ENCODE results near the gene KIN.
A peak's percentile ranks its signal among the peaks of the same experiment; 100 is the strongest.
"Not testable (repeated sequence)": the region's sequence is repeated elsewhere in the genome, so short reads cannot be mapped to it uniquely, and the experiment has no call there.

The KIN gene, protein sequence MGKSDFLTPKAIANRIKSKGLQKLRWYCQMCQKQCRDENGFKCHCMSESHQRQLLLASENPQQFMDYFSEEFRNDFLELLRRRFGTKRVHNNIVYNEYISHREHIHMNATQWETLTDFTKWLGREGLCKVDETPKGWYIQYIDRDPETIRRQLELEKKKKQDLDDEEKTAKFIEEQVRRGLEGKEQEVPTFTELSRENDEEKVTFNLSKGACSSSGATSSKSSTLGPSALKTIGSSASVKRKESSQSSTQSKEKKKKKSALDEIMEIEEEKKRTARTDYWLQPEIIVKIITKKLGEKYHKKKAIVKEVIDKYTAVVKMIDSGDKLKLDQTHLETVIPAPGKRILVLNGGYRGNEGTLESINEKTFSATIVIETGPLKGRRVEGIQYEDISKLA

GRCh38 chr10:7787857-7788638 is at the start of gene KIN, which contains the start of gene ATP5F1C:
Gene KIN (minus strand): TSS chr10:7787993. CDS start chr10:7787933, 60 bp downstream.
Gene ATP5F1C (plus strand): TSS chr10:7788177. CDS start chr10:7788208, 31 bp downstream.
- peak; percentile 98 for DNase-seq

DNA sequence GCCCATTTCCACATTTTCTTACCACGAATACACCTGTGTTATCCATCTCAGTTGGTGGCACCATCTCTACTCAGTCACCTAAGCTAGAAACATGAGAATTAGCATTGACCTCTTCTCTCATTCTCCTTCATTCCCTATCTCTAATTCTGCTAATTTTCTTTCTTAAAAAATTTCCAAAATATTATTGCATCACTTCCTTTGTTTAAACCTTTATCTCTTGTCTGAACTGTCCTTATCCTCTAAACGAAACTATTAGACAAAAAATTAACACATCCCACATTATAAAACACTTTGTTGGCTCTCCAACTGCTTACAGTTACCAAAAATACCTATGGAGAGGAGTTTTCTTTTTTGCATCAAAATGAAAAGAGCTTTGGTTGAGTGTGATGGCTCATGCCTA is 48.8 kb upstream of the KIN start:
- no peak for DNase-seq

DNA sequence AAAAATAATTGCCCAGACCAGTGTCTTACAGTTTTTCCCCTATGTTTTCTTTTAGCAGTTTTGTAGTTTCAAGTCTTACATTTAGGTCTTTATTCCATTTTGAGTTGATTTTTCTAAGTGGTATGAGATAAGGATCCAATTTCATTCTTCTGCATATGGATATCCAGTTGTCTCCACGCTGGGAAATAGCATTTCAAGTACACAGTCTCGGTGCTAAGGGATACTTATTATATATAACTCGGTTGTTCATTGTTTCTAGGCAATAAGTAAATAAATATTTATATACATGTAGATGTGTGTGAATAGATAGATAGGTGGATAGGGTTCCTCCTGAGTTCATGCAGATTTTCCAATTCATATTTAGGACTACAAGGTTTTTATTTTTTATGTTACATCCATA is 46.5 kb upstream of the KIN start:
- DNase-seq: no peak

DNA sequence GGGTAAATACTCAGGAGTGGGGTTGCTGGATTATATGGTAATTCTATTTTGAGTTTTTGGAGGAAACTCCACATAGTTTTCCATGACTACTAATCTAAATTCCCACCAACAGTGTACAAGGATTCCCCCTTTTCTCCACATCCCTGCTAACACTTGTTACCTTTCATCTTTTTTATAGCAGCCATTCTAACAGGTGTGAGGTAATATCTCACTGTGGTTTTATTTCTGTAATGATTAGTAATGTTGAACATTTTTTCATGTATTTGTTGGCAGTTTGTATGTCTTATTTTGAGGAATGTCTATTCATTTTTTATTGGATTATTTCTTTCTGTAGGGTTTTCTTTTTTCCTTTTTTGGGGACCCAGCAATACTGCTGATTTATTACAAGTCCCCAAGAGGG is 45.4 kb upstream of the KIN start:
- DNase-seq: no peak

GRCh38 chr10:7832060-7832459 is 44.3 kb upstream of the KIN start:
- DNase-seq: no peak

DNA sequence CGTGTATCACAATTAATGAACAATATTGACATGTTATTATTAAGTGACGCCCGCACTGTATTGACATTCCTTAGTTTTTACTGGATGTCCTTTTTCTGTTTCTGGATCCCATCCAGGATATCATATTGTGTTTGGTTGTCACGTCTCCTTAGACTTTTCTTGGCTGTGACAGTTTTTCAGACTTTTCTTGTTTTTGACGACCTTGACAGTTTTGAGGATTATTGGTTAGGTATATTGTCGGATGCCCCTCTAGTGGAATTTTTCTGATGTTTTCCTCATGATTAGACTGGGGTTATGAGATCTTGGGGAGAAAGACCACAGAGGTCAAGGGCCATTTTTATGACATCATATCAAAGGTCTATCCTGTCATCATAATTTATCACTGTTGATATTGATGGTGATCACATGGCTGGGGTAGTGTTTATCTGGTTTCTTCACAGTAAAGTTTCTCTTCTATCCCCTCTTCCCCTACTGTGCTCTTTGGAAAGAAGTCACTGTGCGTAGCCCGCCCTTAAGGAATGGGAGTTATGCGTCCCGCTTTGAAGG is 41.6 kb upstream of the KIN start:
- DNase-seq: no peak

- peak; percentile 9 for DNase-seq
Observed at GRCh38 chr10:7826971-7827370, 39.2 kb upstream of the KIN start.

- no peak for DNase-seq
Observed at GRCh38 chr10:7824251-7824650, 36.5 kb upstream of the KIN start.

DNA sequence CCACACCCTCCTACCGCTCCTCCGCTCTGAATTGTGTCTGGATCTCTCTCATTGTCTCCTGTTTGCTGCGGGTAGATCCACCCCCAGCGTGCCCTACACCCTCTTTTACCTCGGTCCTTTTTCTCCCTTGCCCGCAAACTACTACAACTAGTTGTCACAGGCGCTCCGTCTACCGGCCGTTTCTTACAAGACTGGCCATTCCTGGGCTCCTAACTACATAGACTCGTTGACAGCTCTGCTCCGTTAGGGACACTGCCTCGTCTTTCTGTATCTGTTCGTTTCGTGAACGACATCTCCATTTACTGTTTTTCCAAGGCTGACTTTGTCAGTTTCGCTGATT is 31.3 kb upstream of the KIN start:
- peak; percentile 17 for DNase-seq

GRCh38 chr10:7818295-7819120 is 30.7 kb upstream of the KIN start, which contains the start of gene TAF3:
Gene TAF3 (plus strand): TSS chr10:7818505. CDS start chr10:7818710, 205 bp downstream.
- peak; percentile 92 for DNase-seq

GRCh38 chr10:7817984-7818294 is 30.1 kb upstream of the KIN start:
- no peak for DNase-seq

- DNase-seq: no peak
Observed at GRCh38 chr10:7817576-7817975, 29.8 kb upstream of the KIN start.

DNA sequence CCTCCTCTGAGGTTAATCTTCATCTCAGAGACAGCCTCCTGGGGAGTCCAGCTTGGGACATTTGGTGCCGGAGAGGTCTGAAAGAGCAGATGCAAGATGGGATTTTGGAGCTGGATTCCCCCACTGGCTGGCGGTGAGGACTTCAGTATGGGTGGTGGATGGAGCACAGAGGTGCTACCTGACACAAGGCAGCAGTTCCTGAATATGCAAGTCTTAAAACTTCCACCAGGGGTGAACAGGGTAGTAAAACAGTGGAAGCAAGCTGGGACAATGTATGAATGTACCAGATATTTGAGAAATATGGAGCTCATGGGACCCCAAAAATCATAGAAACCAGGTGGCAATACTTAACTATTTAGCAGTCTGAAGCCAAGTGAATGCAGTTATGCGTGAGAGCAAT is 25.7 kb upstream of the KIN start:
- DNase-seq: no peak

GRCh38 chr10:7811743-7812142 is 23.9 kb upstream of the KIN start:
- DNase-seq: not testable (repeated sequence)

DNA sequence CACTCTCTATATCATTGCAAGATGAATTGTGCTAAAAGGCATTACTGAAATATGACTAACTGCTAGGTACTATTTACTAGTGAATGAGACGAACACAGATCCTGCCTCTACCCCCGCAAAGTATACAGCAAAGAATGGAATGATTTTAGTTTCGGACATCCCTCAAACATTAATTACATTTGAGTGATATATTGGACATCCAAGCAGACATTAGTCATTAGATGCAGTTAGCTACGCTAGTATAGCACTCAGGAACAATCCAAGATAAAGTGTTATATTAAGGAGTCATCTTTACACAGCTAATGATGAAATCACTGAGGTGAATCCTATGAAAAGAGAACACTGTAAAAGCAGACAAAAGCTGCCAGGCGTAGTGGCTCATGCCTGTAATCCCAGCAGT is 23.2 kb upstream of the KIN start:
- DNase-seq: no peak

GRCh38 chr10:7810443-7810842 is 22.6 kb upstream of the KIN start:
- DNase-seq: no peak

DNA sequence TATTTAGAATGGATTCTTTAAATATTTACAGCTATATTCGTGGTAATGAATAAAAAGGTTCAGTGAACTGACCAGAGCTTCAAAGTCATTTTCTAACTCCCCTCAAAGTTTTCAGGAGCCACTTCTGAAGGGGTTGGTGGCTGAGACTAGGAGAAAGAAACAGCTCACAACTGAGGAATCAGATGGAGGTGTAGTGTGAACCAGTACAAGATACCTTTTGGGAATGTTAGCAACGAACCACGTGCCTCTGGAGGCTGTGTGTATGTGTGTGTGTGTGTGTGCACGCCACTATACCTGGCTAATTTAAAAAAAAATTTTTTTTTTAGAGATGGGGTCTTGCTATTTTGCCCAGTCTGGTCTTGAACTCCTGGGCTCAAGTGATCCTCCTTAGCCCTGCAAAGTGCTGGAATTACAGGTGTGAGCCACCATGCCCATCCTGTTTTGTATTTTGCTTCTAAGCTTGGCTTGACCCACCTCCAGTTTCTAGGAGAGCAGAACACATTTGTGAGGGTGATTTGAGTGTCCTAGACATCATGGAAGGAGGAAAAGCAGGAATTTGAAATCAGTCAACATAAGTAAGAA is 21.0 kb upstream of the KIN start:
- no peak for DNase-seq

- DNase-seq: no peak
Observed at GRCh38 chr10:7804741-7805140, 16.9 kb upstream of the KIN start.

DNA sequence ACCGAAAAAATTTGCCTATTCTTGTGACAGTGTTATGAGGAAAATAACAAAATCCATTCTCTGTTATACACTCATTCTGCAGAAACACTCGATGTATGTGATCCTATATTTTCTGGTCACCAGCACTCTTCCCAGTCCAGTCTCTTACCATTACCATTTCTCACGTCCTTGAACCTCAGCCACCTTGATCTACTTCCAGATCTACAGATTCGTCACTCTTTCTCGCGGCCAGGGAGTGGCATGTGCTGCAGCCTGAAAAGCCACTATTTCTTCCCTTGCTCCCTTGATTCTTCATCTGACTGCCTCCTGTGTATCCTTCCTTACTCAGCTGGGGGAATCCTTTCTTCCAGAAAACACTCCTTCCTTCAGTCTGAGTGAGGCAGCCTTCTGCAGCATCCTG is 16.4 kb upstream of the KIN start:
- DNase-seq: no peak

- no peak for DNase-seq
Observed at GRCh38 chr10:7802606-7803005, 14.8 kb upstream of the KIN start.

DNA sequence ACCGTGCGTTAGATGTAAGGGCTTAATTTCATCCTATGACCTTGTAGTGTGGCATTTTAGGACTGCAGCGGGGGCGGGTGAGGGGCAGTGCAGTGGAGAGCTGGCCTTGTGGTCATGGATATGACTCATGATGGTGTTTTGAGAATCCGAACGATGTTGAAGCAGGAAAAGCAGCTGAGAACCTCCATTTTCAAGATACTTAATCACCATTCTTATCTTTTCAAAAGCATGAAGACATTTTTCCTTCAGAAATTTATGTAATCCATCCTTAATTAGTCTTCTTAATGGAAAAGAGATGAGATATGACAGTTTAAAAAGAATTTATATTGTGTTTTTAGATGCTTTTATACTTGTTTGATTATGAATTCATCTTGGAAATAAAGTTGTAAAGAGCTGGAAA is 9.8 kb upstream of the KIN start:
- DNase-seq: no peak

DNA sequence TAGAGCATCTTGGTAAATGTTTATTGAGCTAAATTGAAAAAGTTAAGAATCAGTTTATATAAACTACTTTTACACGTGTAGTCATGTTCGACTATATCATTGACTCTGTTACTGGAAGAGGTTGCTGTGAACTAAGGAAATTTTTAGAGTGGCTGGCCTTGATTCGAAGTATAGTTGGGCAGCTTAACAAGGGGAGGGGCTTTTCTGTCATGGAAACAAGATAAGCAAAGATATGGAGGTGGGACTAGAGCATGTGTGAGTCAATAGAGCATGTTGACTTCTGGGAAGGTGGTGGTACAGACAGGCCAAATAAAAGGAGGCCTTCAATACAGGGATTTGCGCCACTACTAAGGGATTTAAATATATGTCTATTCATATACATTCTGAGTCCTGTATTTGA is 7.8 kb upstream of the KIN start:
- DNase-seq: no peak
